ENCODE data around the gene PTPRU.

Gene PTPRU

DNA sequence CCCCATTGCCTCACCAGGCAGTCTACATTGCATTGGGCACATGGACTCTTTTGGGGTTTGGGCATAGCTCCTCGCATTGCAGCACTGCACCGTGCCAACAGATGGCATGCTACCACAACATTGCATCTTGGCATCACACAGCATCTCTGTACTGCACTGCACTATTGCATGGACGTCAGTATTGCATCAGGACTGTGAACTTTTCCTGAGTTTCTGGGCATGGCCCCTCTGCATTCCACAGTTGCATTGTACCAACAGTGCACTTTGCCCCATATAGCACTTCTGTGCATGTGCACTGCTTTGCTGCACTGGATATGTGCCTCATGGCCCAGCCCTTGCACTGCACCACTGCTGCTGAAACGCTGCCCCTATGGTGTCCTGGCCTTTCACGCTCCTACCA lies 9.6 kb downstream of the PTPRU start:
- TF ChIP-seq CTCF (conservative IDR thresholded peaks at IDR 0.05; ENCODE audit: low read length), result peak; percentile 72
- no peak for TF ChIP-seq EZH2phosphoT487 (IDR thresholded peaks at IDR 0.05; ENCODE audit: borderline replicate concordance)
- H3K4me1 ChIP-seq (ENCODE audit: insufficient read depth, low read length, poor library complexity, severe bottlenecking), result no peaks in the 10 kb centered on the region
- no peaks in the 10 kb centered on the region for H3K9me3 ChIP-seq (ENCODE audit: insufficient read depth, low read depth, low read length)

DNA sequence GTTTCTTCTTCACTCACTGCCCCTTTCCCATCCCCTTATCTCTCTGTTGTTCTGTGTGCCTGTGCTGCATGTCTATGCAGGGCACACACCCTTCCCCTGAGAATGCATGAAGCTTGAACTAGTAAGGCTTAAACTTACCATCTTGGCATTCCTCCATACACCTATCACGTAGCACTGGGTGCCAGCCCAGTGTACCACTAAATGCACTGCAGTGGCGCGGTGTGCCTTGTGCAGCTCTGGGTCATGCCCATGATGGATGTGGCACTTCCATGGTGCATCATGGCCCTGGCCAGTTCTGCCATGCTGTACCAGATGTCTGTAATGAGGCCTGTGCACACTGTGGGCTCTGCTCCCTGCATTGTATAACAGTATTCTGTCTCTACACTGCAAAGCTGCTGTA lies 10.7 kb downstream of the PTPRU start:
- H4K20me1 ChIP-seq (ENCODE audit: insufficient read depth, low read length, poor library complexity, severe bottlenecking), result no peaks in the 10 kb centered on the region
- TF ChIP-seq CTCF (conservative IDR thresholded peaks at IDR 0.05; ENCODE audit: low read length) (no peak), EZH2phosphoT487 (IDR thresholded peaks at IDR 0.05; ENCODE audit: borderline replicate concordance) (no peak)
- no peaks in the 10 kb centered on the region for H3K79me2 ChIP-seq (ENCODE audit: insufficient read depth, low read length)
- no peak overlapping the region for H3K9ac ChIP-seq (ENCODE audit: low read depth, low read length, poor library complexity, severe bottlenecking)
- no peaks in the 10 kb centered on the region for H3K9me2 ChIP-seq (replicated peaks; ENCODE audit: low read depth, low read length)
- H3K27me3 ChIP-seq (ENCODE audit: insufficient read depth, low read length, poor library complexity, severe bottlenecking), result no peaks in the 10 kb centered on the region
- H3K9me3 ChIP-seq (ENCODE audit: insufficient read depth, low read depth, low read length), result no peaks in the 10 kb centered on the region
- H3K4me2 ChIP-seq (ENCODE audit: low read depth, low read length, poor library complexity, severe bottlenecking), result no peak overlapping the region
- H3K4me3 ChIP-seq (ENCODE audit: low read length, poor library complexity, severe bottlenecking), result no peak overlapping the region
- H3K4me1 ChIP-seq (ENCODE audit: insufficient read depth, low read length, poor library complexity, severe bottlenecking), result no peaks in the 10 kb centered on the region
- H3K36me3 ChIP-seq (ENCODE audit: insufficient read depth, low read length), result no peaks in the 10 kb centered on the region
- H2AFZ ChIP-seq (ENCODE audit: low read length), result no peak overlapping the region
- no peaks in the 10 kb centered on the region for H3F3A ChIP-seq (ENCODE audit: low read depth)

More for the DNA sequence above, 9.6 kb downstream of the PTPRU start:
- Histone ChIP-seq H3K36me3 (ENCODE audit: insufficient read depth, low read length) (no peaks in the 10 kb centered on the region), H3K27me3 (ENCODE audit: insufficient read depth, low read length, poor library complexity, severe bottlenecking) (no peaks in the 10 kb centered on the region), H3K9ac (ENCODE audit: low read depth, low read length, poor library complexity, severe bottlenecking) (no peak overlapping the region), H4K20me1 (ENCODE audit: insufficient read depth, low read length, poor library complexity, severe bottlenecking) (no peaks in the 10 kb centered on the region), H3K9me2 (replicated peaks; ENCODE audit: low read depth, low read length) (no peaks in the 10 kb centered on the region), H3K4me2 (ENCODE audit: low read depth, low read length, poor library complexity, severe bottlenecking) (no peak overlapping the region), H3K79me2 (ENCODE audit: insufficient read depth, low read length) (no peaks in the 10 kb centered on the region), H3F3A (ENCODE audit: low read depth) (no peaks in the 10 kb centered on the region), H3K4me3 (ENCODE audit: low read length, poor library complexity, severe bottlenecking) (no peak overlapping the region), H2AFZ (ENCODE audit: low read length) (no peak overlapping the region)

- no peaks in the 10 kb centered on the region for H3K27me3 ChIP-seq (ENCODE audit: insufficient read depth, low read length, poor library complexity, severe bottlenecking)
Measured at GRCh38 chr1:29247571-29248273, 11.4 kb downstream of the PTPRU start.

More at GRCh38 chr1:29247571-29248273, 11.4 kb downstream of the PTPRU start:
- Histone ChIP-seq H3F3A (ENCODE audit: low read depth) (no peaks in the 10 kb centered on the region), H4K20me1 (ENCODE audit: insufficient read depth, low read length, poor library complexity, severe bottlenecking) (no peaks in the 10 kb centered on the region), H3K9me2 (replicated peaks; ENCODE audit: low read depth, low read length) (no peaks in the 10 kb centered on the region), H3K4me3 (ENCODE audit: low read length, poor library complexity, severe bottlenecking) (no peak overlapping the region), H3K4me2 (ENCODE audit: low read depth, low read length, poor library complexity, severe bottlenecking) (no peak overlapping the region), H3K9me3 (ENCODE audit: insufficient read depth, low read depth, low read length) (no peaks in the 10 kb centered on the region), H3K79me2 (ENCODE audit: insufficient read depth, low read length) (no peaks in the 10 kb centered on the region), H3K9ac (ENCODE audit: low read depth, low read length, poor library complexity, severe bottlenecking) (no peak overlapping the region), H3K4me1 (ENCODE audit: insufficient read depth, low read length, poor library complexity, severe bottlenecking) (no peaks in the 10 kb centered on the region), H3K36me3 (ENCODE audit: insufficient read depth, low read length) (no peaks in the 10 kb centered on the region), H2AFZ (ENCODE audit: low read length) (no peak overlapping the region)
- TF ChIP-seq EZH2phosphoT487 (IDR thresholded peaks at IDR 0.05; ENCODE audit: borderline replicate concordance) (no peak), CTCF (conservative IDR thresholded peaks at IDR 0.05; ENCODE audit: low read length) (no peak)

Measured in Loucy (cell line).